ENCODE data around the gene DSC1.

DNA sequence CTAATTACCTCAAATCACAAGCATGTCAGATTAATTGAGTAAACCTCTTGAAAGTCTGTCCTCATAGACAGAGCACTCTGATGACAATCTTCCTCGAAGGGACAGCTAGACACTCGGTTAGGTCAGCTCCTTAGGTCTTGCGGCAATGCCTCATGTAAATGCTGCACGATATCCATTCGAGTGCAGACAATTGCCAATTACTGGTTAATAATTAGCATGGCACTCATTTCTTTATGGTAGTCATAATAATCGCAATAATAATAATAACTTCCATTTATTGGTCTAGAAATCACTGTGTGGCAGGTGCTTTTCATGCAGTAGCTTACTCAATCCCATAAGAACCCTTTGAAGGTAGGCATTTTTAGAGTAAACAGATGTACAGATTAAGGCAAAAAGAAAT lies 44.7 kb upstream of the DSC1 start:
- TF ChIP-seq, protein P1, sequence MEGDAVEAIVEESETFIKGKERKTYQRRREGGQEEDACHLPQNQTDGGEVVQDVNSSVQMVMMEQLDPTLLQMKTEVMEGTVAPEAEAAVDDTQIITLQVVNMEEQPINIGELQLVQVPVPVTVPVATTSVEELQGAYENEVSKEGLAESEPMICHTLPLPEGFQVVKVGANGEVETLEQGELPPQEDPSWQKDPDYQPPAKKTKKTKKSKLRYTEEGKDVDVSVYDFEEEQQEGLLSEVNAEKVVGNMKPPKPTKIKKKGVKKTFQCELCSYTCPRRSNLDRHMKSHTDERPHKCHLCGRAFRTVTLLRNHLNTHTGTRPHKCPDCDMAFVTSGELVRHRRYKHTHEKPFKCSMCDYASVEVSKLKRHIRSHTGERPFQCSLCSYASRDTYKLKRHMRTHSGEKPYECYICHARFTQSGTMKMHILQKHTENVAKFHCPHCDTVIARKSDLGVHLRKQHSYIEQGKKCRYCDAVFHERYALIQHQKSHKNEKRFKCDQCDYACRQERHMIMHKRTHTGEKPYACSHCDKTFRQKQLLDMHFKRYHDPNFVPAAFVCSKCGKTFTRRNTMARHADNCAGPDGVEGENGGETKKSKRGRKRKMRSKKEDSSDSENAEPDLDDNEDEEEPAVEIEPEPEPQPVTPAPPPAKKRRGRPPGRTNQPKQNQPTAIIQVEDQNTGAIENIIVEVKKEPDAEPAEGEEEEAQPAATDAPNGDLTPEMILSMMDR (IDR thresholded peaks at IDR 0.05), result no peak
- no peak for TF ChIP-seq POLR2A (IDR thresholded peaks at IDR 0.05)

Data from Peyer's patch (tissue), 4 donors.